Tibial artery (tissue), 4 donors: ENCODE data around the gene ATP11A.
"Not testable (repeated sequence)": the region's sequence is repeated elsewhere in the genome, so short reads cannot be mapped to it uniquely, and the experiment has no call there.

Experiments
- DNase-seq, 2 donors: peaks; one replicate each; pipeline ENCODE4 v3.0.0-alpha.2; 2019
- H3K27ac ChIP-seq, 2 donors: fragments of 200-600 bp; sonication (generic) in 1 of 2; 1 replicate in 1 of 2; 2 replicates in 1 of 2; pipeline ENCODE4 v1.5.1; 2018 to 2019; ENCODE audit warnings: mild to moderate bottlenecking in 1 of 2
- H3K27me3 ChIP-seq, 2 donors: fragments of 200-600 bp; sonication (generic) in 1 of 2; one replicate each; pipeline versions ENCODE4 v1.5.1 to v1.6.0; 2016 to 2019
- H3K36me3 ChIP-seq, 3 donors: fragments of 200-600 bp; sonication (generic) in 2 of 3; one replicate each; pipeline ENCODE4 v1.5.1; 2016 to 2019; ENCODE audit warnings: mild to moderate bottlenecking in 2 of 3
- H3K4me1 ChIP-seq, 4 donors: fragments of 200-600 bp; sonication (generic) in 2 of 4; 1 replicate in 3 of 4; 2 replicates in 1 of 4; pipeline ENCODE4 v1.5.1; 2016 to 2019
- H3K4me3 ChIP-seq, 2 donors: fragments of 200-600 bp; sonication (generic) in 1 of 2; 1 replicate in 1 of 2; 2 replicates in 1 of 2; pipeline ENCODE4 v1.5.1; 2018 to 2019; ENCODE audit warnings: mild to moderate bottlenecking in 2 of 2
- H3K9me3 ChIP-seq, 3 donors: fragments of 200-600 bp; sonication (generic) in 1 of 3; one replicate each; pipeline ENCODE4 v1.5.1; 2016 to 2019
- CTCF ChIP-seq, 2 experiments: fragments of 200-600 bp in 1 of 2; fragments of 450-650 bp in 1 of 2; IDR thresholded peaks; one replicate each; pipeline ENCODE4 v1.5.1; 2017 to 2019; ENCODE audit warnings: antibody characterized with exemption in 2 of 2, mild to moderate bottlenecking in 1 of 2, moderate library complexity in 1 of 2
- intact Hi-C: fragments of 100-400 bp; cut with DNase I; formaldehyde crosslinking; loops from one replicate; pipeline ENCODE4 v1.15.0; 2023; ENCODE audit warnings: low total_unique reads

Gene ATP11A

GRCh38 chr13:112868308-112868707 lies 178.5 kb downstream of the ATP11A start:
- TF ChIP-seq CTCF (IDR thresholded peaks at IDR 0.05) = no peak

GRCh38 chr13:112869202-112870050 lies 179.6 kb downstream of the ATP11A start:
- Histone ChIP-seq H3K4me3 (no peak overlapping the region), H3K27ac (no peak overlapping the region), H3K4me1 (peaks cover 0 to 4% (median 2%) of the 10 kb centered on the region in 4 donors), H3K9me3 (no peaks in the 10 kb centered on the region), H3K36me3 (peaks cover 0 to 21% (median 13%) of the 10 kb centered on the region in 3 donors), H3K27me3 (no peaks in the 10 kb centered on the region)
- DNase-seq = no peak
- no peak for TF ChIP-seq CTCF (IDR thresholded peaks at IDR 0.05)
- intact Hi-C loops = loop anchor here (5.0 kb wide), 1 partner anchor 227 kb away; no protein-coding TSS in a partner anchor

More at GRCh38 chr13:112868308-112868707, 178.5 kb downstream of the ATP11A start:
- Histone ChIP-seq H3K4me1 (no peaks in the 10 kb centered on the region), H3K36me3 (peaks cover 0 to 23% (median 13%) of the 10 kb centered on the region in 3 donors), H3K27ac (no peak overlapping the region), H3K27me3 (no peaks in the 10 kb centered on the region), H3K9me3 (no peaks in the 10 kb centered on the region), H3K4me3 (no peak overlapping the region)
- DNase-seq = no peak
- intact Hi-C loops = no loop called here

GRCh38 chr13:112870051-112870331 lies 180.2 kb downstream of the ATP11A start:
- Histone ChIP-seq H3K36me3 (peaks cover 0 to 21% (median 13%) of the 10 kb centered on the region in 3 donors), H3K4me1 (peaks cover 0 to 8% (median 4%) of the 10 kb centered on the region in 4 donors), H3K4me3 (no peak overlapping the region), H3K27ac (no peak overlapping the region), H3K27me3 (no peaks in the 10 kb centered on the region), H3K9me3 (no peaks in the 10 kb centered on the region)
- no peak for TF ChIP-seq CTCF (IDR thresholded peaks at IDR 0.05)
- intact Hi-C loops = loop anchor here (5.0 kb wide), 1 partner anchor 228 kb away; no protein-coding TSS in a partner anchor
- no peak for DNase-seq

GRCh38 chr13:112870737-112871287 lies 181.0 kb downstream of the ATP11A start:
- no peaks in the 10 kb centered on the region for H3K27me3 ChIP-seq
- no peak overlapping the region for H3K27ac ChIP-seq
- no peaks in the 10 kb centered on the region for H3K9me3 ChIP-seq
- DNase-seq = no peak
- intact Hi-C loops = loop anchor here (5.0 kb wide), 1 partner anchor 229 kb away; no protein-coding TSS in a partner anchor
- H3K4me1 ChIP-seq = peaks cover 0 to 8% (median 4%) of the 10 kb centered on the region in 4 donors
- no peak overlapping the region for H3K4me3 ChIP-seq
- TF ChIP-seq CTCF (IDR thresholded peaks at IDR 0.05) = no peak
- H3K36me3 ChIP-seq = peaks cover 0 to 21% (median 13%) of the 10 kb centered on the region in 3 donors

- no peak for TF ChIP-seq CTCF (IDR thresholded peaks at IDR 0.05)
- intact Hi-C loops = loop anchor here (5.0 kb wide), 1 partner anchor 229 kb away; no protein-coding TSS in a partner anchor
- peaks cover 0 to 8% (median 4%) of the 10 kb centered on the region in 4 donors for H3K4me1 ChIP-seq
- no peaks in the 10 kb centered on the region for H3K27me3 ChIP-seq
- no peak for DNase-seq
- no peaks in the 10 kb centered on the region for H3K9me3 ChIP-seq
- peaks cover 0 to 27% (median 18%) of the 10 kb centered on the region in 3 donors for H3K36me3 ChIP-seq
- H3K27ac ChIP-seq = no peak overlapping the region
- H3K4me3 ChIP-seq = no peak overlapping the region
Measured at GRCh38 chr13:112871742-112872141, 181.9 kb downstream of the ATP11A start.

- DNase-seq, H3K9me3 ChIP-seq, H3K27me3 ChIP-seq, H3K27ac ChIP-seq, H3K4me1 ChIP-seq, H3K4me3 ChIP-seq: not testable (repeated sequence)
- H3K36me3 ChIP-seq = peaks cover 0 to 31% (median 16%) of the 10 kb centered on the region in 3 donors
- intact Hi-C loops = loop anchor here (5.0 kb wide), 1 partner anchor 231 kb away; no protein-coding TSS in a partner anchor
Measured at GRCh38 chr13:112872657-112873631, 183.1 kb downstream of the ATP11A start.
